Islet precursor cell (in vitro differentiated cells): Measurements from ENCODE around the gene TPM2.
A peak's percentile ranks its signal among the peaks of the same experiment; 100 is the strongest.

ENCODE experiments used
- DNase-seq: peaks from one replicate; pipeline ENCODE4 v3.0.0-alpha.2; 2018

Gene TPM2

DNA sequence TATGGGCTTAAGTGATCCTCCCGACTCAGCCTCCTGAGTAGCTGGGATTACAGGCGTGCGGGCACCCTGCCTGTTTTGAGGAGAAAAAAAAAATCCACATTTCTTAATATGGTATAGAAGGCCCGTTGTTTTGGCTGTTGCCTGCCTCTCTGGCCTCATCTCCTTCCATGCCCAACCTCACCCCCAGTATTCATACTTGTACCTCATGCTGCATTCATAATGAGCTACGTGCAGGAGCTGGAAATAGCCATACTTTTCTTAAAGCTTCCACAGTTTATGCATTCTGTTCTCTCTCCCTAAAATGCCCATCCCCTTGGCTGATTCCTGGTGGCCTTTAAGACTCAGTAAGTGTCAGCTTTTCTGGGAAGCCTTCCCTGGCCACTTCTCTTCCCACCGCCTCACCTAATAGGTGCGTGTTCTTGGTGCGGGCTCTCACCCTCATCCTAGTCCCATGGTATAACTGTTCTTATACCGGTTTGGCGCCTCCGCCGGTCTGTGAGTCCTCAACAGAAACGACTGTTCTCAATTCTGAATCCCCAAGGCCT, 2.1 kb upstream of the TPM2 start:
- DNase-seq: no peak

DNA sequence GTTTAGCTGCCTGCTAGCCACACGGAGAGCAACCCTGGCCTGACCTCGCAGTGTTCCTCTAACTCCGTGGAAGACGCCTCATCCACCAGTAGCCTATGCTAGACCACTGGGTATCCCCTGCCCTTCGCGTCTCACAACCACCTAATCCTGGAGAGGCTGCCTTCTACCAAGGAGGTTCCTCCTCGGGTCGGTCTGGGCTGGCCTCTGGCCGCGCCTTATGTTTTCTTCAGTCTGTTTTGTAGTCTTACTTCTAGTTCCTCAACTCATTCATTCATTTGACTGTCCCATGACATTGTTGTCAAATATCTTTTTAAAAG, 1.6 kb upstream of the TPM2 start:
- DNase-seq: no peak

DNA sequence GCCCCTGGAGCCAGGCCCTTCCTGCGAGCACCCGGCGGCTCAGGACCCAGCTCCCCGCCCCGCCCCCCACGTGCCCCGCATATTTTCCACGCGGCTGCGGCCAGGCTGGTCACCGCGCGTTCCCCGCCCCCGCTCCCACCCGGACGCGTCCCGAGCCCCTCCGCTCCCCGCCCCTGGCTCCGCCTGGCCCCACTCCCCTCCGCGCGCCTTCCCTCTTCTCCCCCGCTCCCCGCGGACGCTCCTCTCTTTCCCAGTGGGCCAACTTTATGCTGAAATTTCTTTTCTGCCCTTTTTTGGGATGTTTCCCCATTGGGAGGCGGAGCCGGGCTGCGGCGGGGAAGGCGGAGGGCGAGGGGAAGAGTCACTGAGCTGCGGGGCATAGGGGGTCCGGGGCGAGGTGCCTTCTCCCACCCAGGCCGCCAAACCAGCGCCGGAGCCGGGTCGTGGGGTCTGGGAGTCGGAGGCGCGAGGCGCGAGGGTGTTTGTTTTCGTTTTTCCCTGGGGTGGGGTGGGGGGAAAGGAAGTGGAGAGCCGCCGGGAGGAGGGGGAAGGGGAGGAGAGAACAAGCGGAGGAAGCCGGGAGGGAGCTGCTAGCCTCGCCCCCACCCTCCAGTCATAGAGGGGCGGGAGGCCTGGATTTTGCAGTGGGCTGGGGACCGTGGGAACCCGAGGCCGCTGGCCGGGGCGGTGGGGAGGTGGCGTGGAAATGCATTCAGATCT, 1.0 kb upstream of the TPM2 start:
- DNase-seq: peak; percentile 89

GRCh38 chr9:35690294-35690613, 529 bp upstream of the TPM2 start:
- DNase-seq: no peak

DNA sequence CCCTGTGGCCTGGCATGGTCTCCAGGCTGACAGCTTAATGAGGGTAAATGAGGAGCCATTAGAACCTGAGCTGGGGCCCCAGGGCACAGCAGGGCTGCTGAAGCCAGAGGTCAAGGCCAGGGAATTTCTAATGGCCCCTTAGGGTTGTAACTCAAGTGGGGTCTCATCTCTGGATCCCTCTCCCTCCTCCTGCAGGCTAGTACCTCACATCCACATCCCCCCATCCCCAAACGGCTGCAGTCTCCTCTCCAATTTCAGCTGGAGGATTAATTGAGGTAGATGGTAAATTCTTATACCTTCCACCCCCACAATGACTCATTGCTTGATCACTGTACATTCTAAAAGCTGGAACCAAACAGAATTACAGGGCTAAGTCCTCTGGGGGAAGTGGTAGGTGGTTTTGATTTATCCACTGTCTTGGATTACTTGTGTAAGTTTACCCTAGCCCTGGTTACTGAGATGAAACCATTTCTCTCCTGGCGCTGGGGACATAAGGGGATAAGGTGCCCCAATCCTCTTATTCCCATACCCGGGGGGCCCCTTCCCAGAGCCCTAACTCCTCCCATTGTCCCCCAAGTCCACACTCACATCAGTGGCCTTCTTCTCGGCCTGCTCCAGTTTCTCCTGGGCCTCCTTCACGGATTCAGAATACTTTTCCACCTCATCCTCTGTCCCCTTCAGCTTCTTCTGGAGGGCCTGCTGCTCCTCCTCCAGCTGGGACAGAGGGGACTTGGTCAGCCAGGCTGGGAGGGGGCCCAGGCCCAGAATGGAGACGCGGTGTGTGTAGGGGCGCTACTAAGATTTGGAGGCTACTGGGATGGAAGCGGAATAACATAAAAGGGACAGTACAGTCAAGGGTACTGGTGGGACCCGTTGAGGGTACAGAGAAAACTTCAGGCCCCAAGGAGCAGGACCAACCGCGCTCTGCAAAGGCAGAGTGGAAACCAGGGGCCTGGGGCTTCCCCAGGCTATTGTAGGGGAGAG, 875 bp downstream of the TPM2 start:
- DNase-seq: no peak

- no peak for DNase-seq
These were observed 1.7 kb downstream of the TPM2 start for GRCh38 chr9:35687972-35688557.

DNA sequence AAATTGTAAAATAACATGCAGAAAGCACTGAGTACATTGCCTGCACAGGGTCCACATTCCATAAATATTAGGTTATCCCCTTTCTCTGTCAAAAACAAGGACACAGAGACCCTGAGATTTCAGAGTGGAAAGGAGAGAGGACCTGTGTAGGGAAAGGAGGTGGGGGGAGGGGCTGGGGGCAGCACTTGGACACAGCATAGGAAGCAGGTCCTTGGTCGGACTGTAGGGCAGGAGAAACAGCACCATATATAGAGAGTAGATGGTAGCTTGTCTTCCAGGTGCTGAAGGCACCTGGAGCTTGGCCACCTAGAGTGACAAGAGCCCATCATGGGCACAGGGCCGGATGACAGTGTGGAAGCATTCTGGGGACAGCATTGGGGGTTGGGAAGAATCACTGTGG, 2.4 kb downstream of the TPM2 start:
- DNase-seq: no peak

GRCh38 chr9:35686222-35687203, 3.2 kb downstream of the TPM2 start:
- DNase-seq: no peak

DNA sequence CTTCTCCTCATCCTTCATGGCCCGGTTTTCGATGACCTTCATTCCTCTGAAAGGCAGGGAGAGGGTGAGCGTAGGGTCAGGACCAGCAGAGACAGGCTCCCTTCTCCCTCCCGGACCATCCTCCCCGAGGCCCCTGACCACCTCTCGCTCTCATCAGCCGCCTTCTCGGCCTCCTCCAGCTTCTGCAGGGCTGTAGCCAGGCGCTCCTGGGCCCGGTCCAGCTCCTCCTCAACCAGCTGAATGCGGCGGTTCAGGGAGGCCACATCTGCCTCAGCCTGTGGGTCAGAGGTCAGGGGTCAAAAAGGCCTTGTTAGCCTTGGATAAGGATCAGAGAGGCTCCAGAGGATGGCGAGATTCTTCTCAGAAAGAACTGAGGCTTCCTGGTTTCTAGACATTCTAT, 4.2 kb downstream of the TPM2 start:
- DNase-seq: no peak

GRCh38 chr9:35684921-35685320, 4.8 kb downstream of the TPM2 start:
- no peak for DNase-seq

DNA sequence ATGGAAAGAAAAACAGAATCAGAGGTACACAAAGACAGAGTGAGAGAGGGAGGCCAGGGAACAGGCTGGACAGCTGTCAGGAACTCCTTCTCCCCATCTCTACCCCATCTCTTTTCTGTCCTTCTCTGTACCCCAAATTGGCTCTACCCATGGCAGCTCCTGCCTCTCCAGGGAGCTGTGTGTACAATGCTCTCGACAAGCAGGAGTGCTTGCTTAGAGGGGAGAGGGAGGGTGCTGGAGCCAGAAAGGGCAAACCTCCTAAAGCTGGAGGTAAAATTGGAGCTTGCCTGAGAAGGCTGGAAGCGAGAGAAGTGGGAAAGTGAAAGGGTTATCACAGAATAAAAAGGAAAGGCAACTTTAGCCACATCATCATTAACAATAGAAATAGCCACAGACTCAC, 6.4 kb downstream of the TPM2 start:
- no peak for DNase-seq

GRCh38 chr9:35682520-35683315, 7.0 kb downstream of the TPM2 start:
- no peak for DNase-seq

DNA sequence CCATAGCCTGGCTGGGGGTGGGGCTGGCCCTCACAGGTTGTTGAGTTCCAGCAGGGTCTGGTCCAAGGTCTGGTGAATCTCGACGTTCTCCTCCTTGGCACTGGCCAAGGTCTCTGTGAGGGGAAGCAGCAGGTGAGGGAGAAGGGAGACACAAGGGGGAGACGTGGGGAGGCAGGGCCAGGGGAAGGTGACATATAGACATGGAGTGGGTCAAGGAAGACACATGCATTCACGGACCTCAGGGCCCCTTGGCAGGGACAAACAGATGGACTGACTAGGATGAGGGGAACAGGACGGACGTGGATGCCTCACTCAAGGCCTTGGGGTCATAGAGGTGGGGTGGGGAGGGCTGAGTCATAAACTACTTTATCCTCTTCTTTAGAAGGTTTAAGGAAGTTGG, 7.7 kb downstream of the TPM2 start:
- DNase-seq: no peak

- DNase-seq: no peak
These were observed 8.3 kb downstream of the TPM2 start for GRCh38 chr9:35681341-35682002.

DNA sequence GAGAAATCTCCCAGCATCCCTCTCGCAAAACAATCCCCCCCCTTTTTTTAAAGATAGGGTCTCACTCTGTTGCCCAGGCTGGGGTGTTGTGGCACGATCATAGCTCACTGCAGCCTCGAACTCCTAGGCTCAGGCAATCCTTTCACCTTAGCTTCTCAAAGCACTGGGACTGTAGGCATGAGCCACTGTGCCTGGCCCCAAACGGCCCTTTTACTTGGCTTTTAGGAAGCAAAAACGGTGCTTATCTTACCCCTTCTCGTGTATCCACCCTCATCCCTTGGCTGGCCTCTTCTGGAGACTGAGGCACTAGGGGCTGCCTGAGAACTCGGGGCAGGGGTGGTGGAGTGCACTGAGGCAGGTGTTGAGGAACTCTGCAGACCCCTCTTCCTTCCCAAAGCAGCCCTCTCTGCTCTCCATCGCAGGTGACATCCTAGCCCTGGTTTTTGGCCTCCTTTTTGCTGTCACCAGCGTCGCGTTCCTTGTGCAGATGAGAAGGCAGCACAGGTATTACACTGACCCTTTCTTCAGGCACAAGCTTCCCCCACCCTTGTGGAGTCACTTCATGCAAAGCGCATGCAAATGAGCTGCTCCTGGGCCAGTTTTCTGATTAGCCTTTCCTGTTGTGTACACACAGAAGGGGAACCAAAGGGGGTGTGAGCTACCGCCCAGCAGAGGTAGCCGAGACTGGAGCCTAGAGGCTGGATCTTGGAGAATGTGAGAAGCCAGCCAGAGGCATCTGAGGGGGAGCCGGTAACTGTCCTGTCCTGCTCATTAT, 9.2 kb downstream of the TPM2 start:
- peak; percentile 76 for DNase-seq

DNA sequence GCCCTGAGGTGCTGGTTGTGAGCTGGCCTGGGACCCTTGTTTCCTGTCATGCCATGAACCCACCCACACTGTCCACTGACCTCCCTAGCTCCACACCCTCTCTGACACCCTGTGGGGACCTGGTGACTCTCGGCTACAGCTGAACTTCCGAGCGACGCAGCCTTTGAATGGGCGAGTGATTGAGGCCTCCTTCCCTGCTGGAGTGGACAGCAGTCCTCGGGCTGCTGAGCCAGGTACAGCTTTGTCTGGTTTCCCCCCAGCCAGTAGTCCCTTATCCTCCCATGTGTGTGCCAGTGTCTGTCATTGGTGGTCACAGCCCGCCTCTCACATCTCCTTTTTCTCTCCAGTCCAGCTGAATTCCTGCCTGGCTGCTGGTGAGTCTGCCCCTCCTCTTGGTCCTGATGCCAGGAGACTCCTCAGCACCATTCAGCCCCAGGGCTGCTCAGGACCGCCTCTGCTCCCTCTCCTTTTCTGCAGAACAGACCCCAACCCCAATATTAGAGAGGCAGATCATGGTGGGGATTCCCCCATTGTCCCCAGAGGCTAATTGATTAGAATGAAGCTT, 9.9 kb downstream of the TPM2 start:
- no peak for DNase-seq

GRCh38 chr9:35679091-35679490, 10.6 kb downstream of the TPM2 start:
- no peak for DNase-seq

DNA sequence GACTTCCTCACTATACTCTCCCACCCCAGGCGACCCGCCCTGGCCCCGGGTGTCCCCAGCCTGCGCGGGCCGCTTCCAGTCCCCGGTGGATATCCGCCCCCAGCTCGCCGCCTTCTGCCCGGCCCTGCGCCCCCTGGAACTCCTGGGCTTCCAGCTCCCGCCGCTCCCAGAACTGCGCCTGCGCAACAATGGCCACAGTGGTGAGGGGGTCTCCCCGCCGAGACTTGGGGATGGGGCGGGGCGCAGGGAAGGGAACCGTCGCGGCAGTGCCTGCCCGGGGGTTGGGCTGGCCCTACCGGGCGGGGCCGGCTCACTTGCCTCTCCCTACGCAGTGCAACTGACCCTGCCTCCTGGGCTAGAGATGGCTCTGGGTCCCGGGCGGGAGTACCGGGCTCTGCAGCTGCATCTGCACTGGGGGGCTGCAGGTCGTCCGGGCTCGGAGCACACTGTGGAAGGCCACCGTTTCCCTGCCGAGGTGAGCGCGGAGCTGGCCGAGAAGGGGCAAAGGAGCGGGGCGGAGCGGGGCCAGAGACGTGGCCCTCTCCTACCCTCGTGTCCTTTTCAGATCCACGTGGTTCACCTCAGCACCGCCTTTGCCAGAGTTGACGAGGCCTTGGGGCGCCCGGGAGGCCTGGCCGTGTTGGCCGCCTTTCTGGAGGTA, 13.9 kb downstream of the TPM2 start:
- DNase-seq: peak; percentile 83

- no peak for DNase-seq
These were observed 14.5 kb downstream of the TPM2 start for GRCh38 chr9:35675204-35675603.

GRCh38 chr9:35674025-35674361, 15.7 kb downstream of the TPM2 start:
- DNase-seq: no peak
